ENCODE data around the gene MRPL55. TPM values are rescaled to one million over a fixed set of nuclear protein-coding genes. Genes with fewer than 3 reads are reported as not detected.

Gene MRPL55
- total RNA-seq, 1 donor from 2014 or later = 130 TPM

GRCh38 chr1:228139406-228139930 lies 30.4 kb upstream of the MRPL55 start:
- no peak for DNase-seq (ENCODE audit: low read depth)
- TF ChIP-seq, protein P1, sequence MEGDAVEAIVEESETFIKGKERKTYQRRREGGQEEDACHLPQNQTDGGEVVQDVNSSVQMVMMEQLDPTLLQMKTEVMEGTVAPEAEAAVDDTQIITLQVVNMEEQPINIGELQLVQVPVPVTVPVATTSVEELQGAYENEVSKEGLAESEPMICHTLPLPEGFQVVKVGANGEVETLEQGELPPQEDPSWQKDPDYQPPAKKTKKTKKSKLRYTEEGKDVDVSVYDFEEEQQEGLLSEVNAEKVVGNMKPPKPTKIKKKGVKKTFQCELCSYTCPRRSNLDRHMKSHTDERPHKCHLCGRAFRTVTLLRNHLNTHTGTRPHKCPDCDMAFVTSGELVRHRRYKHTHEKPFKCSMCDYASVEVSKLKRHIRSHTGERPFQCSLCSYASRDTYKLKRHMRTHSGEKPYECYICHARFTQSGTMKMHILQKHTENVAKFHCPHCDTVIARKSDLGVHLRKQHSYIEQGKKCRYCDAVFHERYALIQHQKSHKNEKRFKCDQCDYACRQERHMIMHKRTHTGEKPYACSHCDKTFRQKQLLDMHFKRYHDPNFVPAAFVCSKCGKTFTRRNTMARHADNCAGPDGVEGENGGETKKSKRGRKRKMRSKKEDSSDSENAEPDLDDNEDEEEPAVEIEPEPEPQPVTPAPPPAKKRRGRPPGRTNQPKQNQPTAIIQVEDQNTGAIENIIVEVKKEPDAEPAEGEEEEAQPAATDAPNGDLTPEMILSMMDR (conservative IDR thresholded peaks at IDR 0.05; ENCODE audit: low read depth, low read length) = no peak

DNA sequence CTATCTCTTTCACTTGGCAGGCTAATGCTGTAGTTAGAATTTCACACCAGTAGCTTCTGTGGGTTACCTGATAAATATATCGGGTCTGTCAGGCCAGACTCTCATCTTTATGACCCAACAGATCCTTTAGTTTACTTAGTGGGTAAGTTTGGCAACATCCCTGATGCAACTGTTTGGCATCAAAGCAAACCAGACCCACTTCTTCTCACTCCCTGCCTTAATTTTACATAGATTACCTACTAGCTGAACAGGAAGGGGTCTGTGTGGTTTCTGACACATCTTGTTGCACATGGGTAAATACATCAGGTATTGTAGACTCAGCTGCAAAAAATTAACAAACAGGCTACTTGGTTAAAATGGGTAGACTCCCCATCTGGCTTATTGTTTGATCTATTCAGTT lies 27.8 kb upstream of the MRPL55 start:
- DNase-seq (ENCODE audit: low read depth) = no peak
- H3K4me3 ChIP-seq (ENCODE audit: low read depth, low read length) = no peak overlapping the region
- TF ChIP-seq, protein P1 (conservative IDR thresholded peaks at IDR 0.05; ENCODE audit: low read depth, low read length) = no peak

More at GRCh38 chr1:228139406-228139930, 30.4 kb upstream of the MRPL55 start:
- H3K4me3 ChIP-seq (ENCODE audit: low read depth, low read length) = peak overlapping the region; percentile 63

GRCh38 chr1:228134591-228134990 lies 25.5 kb upstream of the MRPL55 start:
- H3K4me3 ChIP-seq (ENCODE audit: low read depth, low read length) = no peak overlapping the region
- DNase-seq (ENCODE audit: low read depth) = no peak
- TF ChIP-seq, protein P1 (conservative IDR thresholded peaks at IDR 0.05; ENCODE audit: low read depth, low read length) = no peak

GRCh38 chr1:228131766-228132165 lies 22.7 kb upstream of the MRPL55 start:
- no peak for DNase-seq (ENCODE audit: low read depth)
- TF ChIP-seq, protein P1 (conservative IDR thresholded peaks at IDR 0.05; ENCODE audit: low read depth, low read length) = no peak
- no peak overlapping the region for H3K4me3 ChIP-seq (ENCODE audit: low read depth, low read length)

DNA sequence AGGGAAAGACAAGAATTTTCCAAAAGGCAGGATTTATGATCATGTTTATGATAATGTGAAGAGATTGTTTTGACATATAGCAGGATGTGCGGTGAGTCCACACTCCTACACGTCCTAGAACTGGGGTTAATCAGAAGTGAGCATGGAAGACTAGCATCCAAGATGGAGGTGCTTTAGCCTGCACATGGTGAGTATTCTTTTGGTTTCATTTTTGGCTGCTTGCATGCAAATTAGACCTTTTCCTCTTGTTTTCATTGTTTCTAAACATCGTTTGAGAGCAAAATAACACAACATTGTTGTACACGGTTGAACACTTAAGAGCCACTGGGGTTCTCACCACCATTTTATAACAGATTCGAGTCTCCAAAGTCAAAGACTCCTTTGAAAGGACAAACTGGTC lies 16.1 kb upstream of the MRPL55 start:
- no peak for DNase-seq (ENCODE audit: low read depth)
- no peak overlapping the region for H3K4me3 ChIP-seq (ENCODE audit: low read depth, low read length)
- TF ChIP-seq, protein P1 (conservative IDR thresholded peaks at IDR 0.05; ENCODE audit: low read depth, low read length) = no peak

GRCh38 chr1:228123505-228123904 lies 14.4 kb upstream of the MRPL55 start:
- no peak for DNase-seq (ENCODE audit: low read depth)
- TF ChIP-seq, protein P1 (conservative IDR thresholded peaks at IDR 0.05; ENCODE audit: low read depth, low read length) = no peak
- H3K4me3 ChIP-seq (ENCODE audit: low read depth, low read length) = no peak overlapping the region

DNA sequence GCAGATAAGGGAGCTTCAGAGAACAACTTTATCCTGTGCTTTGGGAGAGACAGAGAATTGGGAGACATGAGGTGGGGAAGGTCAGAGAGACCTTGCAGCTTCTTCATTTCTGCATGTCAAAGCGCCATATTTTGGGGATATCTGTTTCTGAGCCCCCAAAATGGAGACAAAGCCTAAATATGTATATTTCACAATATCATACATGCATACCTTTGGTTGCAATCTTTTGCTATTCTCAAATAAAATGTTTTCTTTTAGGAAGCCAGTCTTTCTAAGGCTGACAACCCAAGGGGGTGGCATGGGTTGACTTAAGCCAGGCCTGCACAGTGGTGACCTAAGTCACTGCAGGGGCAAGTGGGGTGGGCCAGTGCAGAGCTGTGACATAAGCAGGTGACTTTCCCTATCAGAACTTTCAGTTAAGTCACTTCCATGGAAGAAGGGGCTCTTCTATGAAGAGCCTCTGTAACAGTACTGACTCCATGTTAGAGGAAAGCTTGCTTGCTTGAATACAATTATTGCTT lies 13.9 kb upstream of the MRPL55 start:
- H3K4me3 ChIP-seq (ENCODE audit: low read depth, low read length) = no peak overlapping the region
- no peak for DNase-seq (ENCODE audit: low read depth)
- TF ChIP-seq, protein P1 (conservative IDR thresholded peaks at IDR 0.05; ENCODE audit: low read depth, low read length) = no peak
